GM23338 (cell line): ENCODE results near the gene PRUNE1. TPM values are rescaled to one million over a fixed set of nuclear protein-coding genes. Genes with fewer than 3 reads are reported as not detected.

ENCODE experiments used
- ATAC-seq: fragments of 200-7000 bp; cut with Tn5 transposase; 3 replicates; pipeline ENCODE4 v1.9.1; 2020
- DNase-seq: peaks from one replicate; pipeline ENCODE4 v3.0.0-alpha.2; 2015; ENCODE audit warnings: low spot score
- H2AFZ ChIP-seq: fragments of 200-600 bp; sonication (generic); 2 replicates; pipeline ENCODE4 v1.8.0; 2016; ENCODE audit warnings: antibody characterized with exemption, mild to moderate bottlenecking, moderate library complexity
- H3F3A ChIP-seq: fragments of 200-600 bp; sonication (generic); replicated peaks from 2 replicates; pipeline ENCODE4 v1.8.0; 2017; ENCODE audit warnings: antibody characterized with exemption, mixed run types, low read depth
- H3K27ac ChIP-seq: fragments of 200-600 bp; sonication (generic); 2 replicates; pipeline ENCODE4 v1.6.1; 2016; ENCODE audit warnings: low read depth
- H3K27me3 ChIP-seq: fragments of 200-600 bp; sonication (generic); 2 replicates; pipeline ENCODE4 v1.8.0; 2016; ENCODE audit warnings: mild to moderate bottlenecking, mixed run types, moderate library complexity; ENCODE audit not compliant: insufficient read depth
- H3K36me3 ChIP-seq: fragments of 200-600 bp; sonication (generic); 2 replicates; pipeline ENCODE4 v1.8.0; 2016; ENCODE audit warnings: mild to moderate bottlenecking; ENCODE audit not compliant: insufficient read depth
- H3K4me1 ChIP-seq: fragments of 200-600 bp; sonication (generic); 2 replicates; pipeline ENCODE4 v1.8.0; 2016; ENCODE audit warnings: mild to moderate bottlenecking, moderate library complexity; ENCODE audit not compliant: insufficient read depth
- H3K4me2 ChIP-seq: fragments of 200-600 bp; sonication (generic); 2 replicates; pipeline ENCODE4 v1.7.1; 2017; ENCODE audit warnings: mixed run types
- H3K4me3 ChIP-seq: fragments of 200-600 bp; sonication (generic); 2 replicates; pipeline ENCODE4 v1.6.1; 2016; ENCODE audit warnings: mixed run types
- H3K79me2 ChIP-seq: fragments of 200-600 bp; sonication (generic); replicated peaks from 2 replicates; pipeline ENCODE4 v1.8.0; 2017; ENCODE audit warnings: mild to moderate bottlenecking; ENCODE audit not compliant: insufficient read depth
- H3K9me2 ChIP-seq: fragments of 200-600 bp; sonication (generic); 2 replicates; pipeline ENCODE4 v1.8.0; 2017; ENCODE audit not compliant: insufficient read depth
- H4K20me1 ChIP-seq: fragments of 200-600 bp; sonication (generic); replicated peaks from 2 replicates; pipeline ENCODE4 v1.8.0; 2017; ENCODE audit warnings: mild to moderate bottlenecking; ENCODE audit not compliant: insufficient read depth
- H3K27ac Mint-ChIP-seq: 2 replicates; pipeline ENCODE4 v1.8.0; 2020; ENCODE audit warnings: inconsistent platforms, mild to moderate bottlenecking, moderate library complexity, mixed read lengths
- H3K27me3 Mint-ChIP-seq: 3 replicates; pipeline ENCODE4 v1.8.0; 2022; ENCODE audit warnings: low read depth, mild to moderate bottlenecking, moderate library complexity, mixed read lengths, inconsistent platforms; ENCODE audit not compliant: insufficient read depth, poor library complexity
- H3K36me3 Mint-ChIP-seq: 3 replicates; pipeline ENCODE4 v1.8.0; 2021; ENCODE audit warnings: low read depth, mild to moderate bottlenecking, inconsistent platforms, moderate library complexity, mixed read lengths
- H3K4me1 Mint-ChIP-seq: 3 replicates; pipeline ENCODE4 v1.8.0; 2020; ENCODE audit warnings: mild to moderate bottlenecking, inconsistent platforms, mixed read lengths
- H3K4me3 Mint-ChIP-seq: 3 replicates; pipeline ENCODE4 v1.8.0; 2021; ENCODE audit warnings: moderate library complexity, mild to moderate bottlenecking, inconsistent platforms, mixed read lengths
- H3K9me3 Mint-ChIP-seq: 3 replicates; pipeline ENCODE4 v1.8.0; 2020; ENCODE audit warnings: moderate library complexity, mild to moderate bottlenecking, inconsistent platforms, mixed read lengths
- CREB1 ChIP-seq: fragments of 250-450 bp; sonication (Bioruptor Pico); IDR thresholded peaks from 2 replicates; pipeline ENCODE4 v1.5.0; 2020; ENCODE audit warnings: low read depth, mild to moderate bottlenecking, moderate library complexity
- EZH2 ChIP-seq: fragments of 200-600 bp; sonication (generic); IDR thresholded peaks from one replicate; pipeline ENCODE4 v1.8.0; 2017; ENCODE audit warnings: antibody characterized with exemption, mild to moderate bottlenecking, low read depth; ENCODE audit not compliant: unreplicated experiment
- EZH2phosphoT487 ChIP-seq: fragments of 200-600 bp; sonication (generic); IDR thresholded peaks from one replicate; pipeline ENCODE4 v1.8.1; 2018; ENCODE audit warnings: antibody characterized with exemption; ENCODE audit not compliant: unreplicated experiment
- POLR2AphosphoS5 ChIP-seq: IDR thresholded peaks from 2 replicates; pipeline ENCODE4 v1.6.1; 2016; ENCODE audit warnings: antibody characterized with exemption, low read depth
- long read RNA-seq: library from polyadenylated mRNA; unstranded; transcript quantifications from one replicate; pipeline ENCODE4 v2.0.0, GENCODE V29; 2020; ENCODE audit not compliant: unreplicated experiment
- polyA plus RNA-seq: library from polyadenylated mRNA; unstranded; fragments of >200 nt; fragmentation: Nextera tagmentation; extraction: Ambion mirVana; gene quantifications from 2 replicates; pipeline ENCODE4 v1.2.1, GENCODE V29; 2016
- total RNA-seq: library from RNA; depleted of rRNA; stranded (reverse); fragments of >200 nt; shearing (Covaris generic); gene quantifications from 2 replicates; pipeline ENCODE4 v1.2.3, GENCODE V29; 2014; rRNA removed
- TF ChIP-seq, protein P1 (sequence below): IDR thresholded peaks from 2 replicates; pipeline ENCODE4 v1.6.1; 2016; ENCODE audit warnings: antibody characterized with exemption

PRUNE1 gene, protein sequence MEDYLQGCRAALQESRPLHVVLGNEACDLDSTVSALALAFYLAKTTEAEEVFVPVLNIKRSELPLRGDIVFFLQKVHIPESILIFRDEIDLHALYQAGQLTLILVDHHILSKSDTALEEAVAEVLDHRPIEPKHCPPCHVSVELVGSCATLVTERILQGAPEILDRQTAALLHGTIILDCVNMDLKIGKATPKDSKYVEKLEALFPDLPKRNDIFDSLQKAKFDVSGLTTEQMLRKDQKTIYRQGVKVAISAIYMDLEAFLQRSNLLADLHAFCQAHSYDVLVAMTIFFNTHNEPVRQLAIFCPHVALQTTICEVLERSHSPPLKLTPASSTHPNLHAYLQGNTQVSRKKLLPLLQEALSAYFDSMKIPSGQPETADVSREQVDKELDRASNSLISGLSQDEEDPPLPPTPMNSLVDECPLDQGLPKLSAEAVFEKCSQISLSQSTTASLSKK
- total RNA-seq (23.7 and 33.2 TPM in 2 replicates), polyA plus RNA-seq (14.7 and 16.7 TPM in 2 replicates)
- long read RNA-seq, partial matches to known transcripts = 1 of 8 reads
- long read RNA-seq, other reads (novel, unspliced or antisense) = 5 of 8 reads

DNA sequence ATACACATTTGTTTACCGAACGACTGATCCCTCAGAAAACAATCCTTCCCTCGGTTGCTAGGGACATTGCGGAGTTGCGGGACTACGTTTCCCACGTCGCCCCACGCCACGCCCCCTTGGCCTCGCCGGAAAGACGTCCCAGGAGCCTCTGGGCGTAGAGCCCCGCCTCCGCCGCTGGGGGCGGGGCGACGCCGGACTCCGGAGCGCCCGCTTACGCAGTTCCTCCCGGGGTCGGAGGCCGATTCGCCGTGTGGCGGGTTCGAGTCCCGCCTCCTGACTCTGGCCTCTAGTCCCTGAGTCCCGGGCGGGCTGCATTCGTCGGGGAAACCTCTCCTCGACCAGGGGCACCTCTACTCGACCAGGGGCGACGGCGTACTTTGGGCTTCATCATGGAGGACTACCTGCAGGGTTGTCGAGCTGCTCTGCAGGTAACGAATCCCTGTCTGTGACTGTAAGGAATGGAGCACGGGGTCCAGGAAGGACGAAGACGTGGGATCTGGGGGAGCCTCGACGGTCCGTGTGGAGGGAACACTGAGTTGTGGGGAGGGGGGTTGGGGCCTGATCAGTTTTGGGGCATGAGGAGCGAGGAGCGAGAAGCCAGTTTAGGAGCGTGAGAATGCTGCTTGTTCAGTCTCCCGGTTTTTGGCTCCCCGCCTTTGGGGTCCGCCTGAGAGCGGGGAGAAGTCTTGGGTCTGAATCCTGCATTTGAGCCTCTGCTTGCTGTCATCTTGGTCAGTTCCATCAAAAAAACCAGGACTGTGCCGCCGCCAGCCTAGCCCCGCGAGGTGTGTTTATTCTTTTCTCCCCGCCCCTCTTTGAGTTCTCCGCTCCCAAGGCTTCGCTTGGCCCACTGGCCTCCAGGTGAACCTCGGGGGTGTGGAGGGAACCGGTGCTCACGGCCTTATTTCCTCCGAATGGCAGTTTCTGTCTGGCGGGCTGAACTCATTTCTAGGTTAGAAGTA is at the start of gene PRUNE1:
Gene PRUNE1 (plus strand): TSS at position 206 of the 962 bp plus-strand sequence. CDS start 184 bp downstream, at position 390.
- peak; percentile 98 for DNase-seq
- peak within 1 kb of the TSS; percentile 80 for H3K4me2 ChIP-seq
- H4K20me1 ChIP-seq = no peaks in the 10 kb centered on the region; the same call in 1 of the 2 replicates
- peak within 1 kb of the TSS; percentile 73 for H3K27ac ChIP-seq
- no peaks in the 10 kb centered on the region for H3K9me2 ChIP-seq
- peaks cover 25% of the 10 kb centered on the region for H3K4me1 ChIP-seq
- peaks cover 21% of the 10 kb centered on the region for H3K27me3 Mint-ChIP-seq
- peak; percentile 76 for ATAC-seq
- H3K27ac Mint-ChIP-seq = peak within 1 kb of the TSS; percentile 96
- no peaks in the 10 kb centered on the region for H3K27me3 ChIP-seq
- peaks cover 15% of the 10 kb centered on the region for H3K79me2 ChIP-seq
- H3K4me3 ChIP-seq = peak within 1 kb of the TSS; percentile 84
- TF ChIP-seq, protein P1, sequence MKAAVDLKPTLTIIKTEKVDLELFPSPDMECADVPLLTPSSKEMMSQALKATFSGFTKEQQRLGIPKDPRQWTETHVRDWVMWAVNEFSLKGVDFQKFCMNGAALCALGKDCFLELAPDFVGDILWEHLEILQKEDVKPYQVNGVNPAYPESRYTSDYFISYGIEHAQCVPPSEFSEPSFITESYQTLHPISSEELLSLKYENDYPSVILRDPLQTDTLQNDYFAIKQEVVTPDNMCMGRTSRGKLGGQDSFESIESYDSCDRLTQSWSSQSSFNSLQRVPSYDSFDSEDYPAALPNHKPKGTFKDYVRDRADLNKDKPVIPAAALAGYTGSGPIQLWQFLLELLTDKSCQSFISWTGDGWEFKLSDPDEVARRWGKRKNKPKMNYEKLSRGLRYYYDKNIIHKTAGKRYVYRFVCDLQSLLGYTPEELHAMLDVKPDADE = peak; percentile 83
- TF ChIP-seq EZH2phosphoT487 (no peak), CREB1 (CRISPR knock-in tag) (peak; percentile 82), POLR2AphosphoS5 (peak; percentile 55; the same call in 1 of the 2 replicates)
- H3K36me3 Mint-ChIP-seq = no peaks in the 10 kb centered on the region; the same call in 2 of the 3 replicates
- H3K36me3 ChIP-seq = no peaks in the 10 kb centered on the region
- H2AFZ ChIP-seq = peak within 1 kb of the TSS; percentile 88
- H3K9me3 Mint-ChIP-seq = no peaks in the 10 kb centered on the region
- H3F3A ChIP-seq = peaks cover 13% of the 10 kb centered on the region; the same call in 1 of the 2 replicates
- peak within 1 kb of the TSS; percentile 94 for H3K4me3 Mint-ChIP-seq
- H3K4me1 Mint-ChIP-seq = peaks cover 36% of the 10 kb centered on the region

DNA sequence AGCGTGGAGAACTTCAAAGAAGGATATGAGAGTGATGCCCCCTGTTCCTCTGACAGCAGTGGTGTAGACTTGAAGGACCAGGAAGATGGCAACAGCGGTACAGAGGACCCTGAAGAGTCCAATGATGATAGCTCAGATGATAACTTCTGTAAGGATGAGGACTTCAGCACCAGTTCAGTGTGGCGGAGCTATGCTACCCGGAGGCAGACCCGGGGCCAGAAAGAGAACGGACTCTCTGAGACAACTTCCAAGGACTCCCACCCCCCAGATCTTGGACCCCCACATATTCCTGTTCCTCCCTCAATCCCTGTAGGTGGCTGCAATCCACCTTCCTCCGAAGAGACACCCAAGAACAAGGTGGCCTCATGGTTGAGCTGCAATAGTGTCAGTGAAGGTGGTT is 47.6 kb upstream of the PRUNE1 start:
- no peak for TF ChIP-seq EZH2phosphoT487
- TF ChIP-seq EZH2 = no peak
- TF ChIP-seq CREB1 (CRISPR knock-in tag) = no peak
- H3K4me1 Mint-ChIP-seq = no peaks in the 10 kb centered on the region
- DNase-seq = no peak
- no peak overlapping the region for H2AFZ ChIP-seq
- H3K4me2 ChIP-seq = no peak overlapping the region
- no peaks in the 10 kb centered on the region for H3K27me3 ChIP-seq
- peaks cover 18% of the 10 kb centered on the region; the same call in 1 of the 2 replicates for H3F3A ChIP-seq
- H3K36me3 ChIP-seq = peaks cover 47% of the 10 kb centered on the region
- H3K4me1 ChIP-seq = no peaks in the 10 kb centered on the region
- H3K9me3 Mint-ChIP-seq = no peaks in the 10 kb centered on the region; the same call in 2 of the 3 replicates
- peaks cover 87% of the 10 kb centered on the region for H3K36me3 Mint-ChIP-seq
- H3K27ac ChIP-seq = no peak overlapping the region
- no peaks in the 10 kb centered on the region for H3K79me2 ChIP-seq
- H3K27ac Mint-ChIP-seq = no peak overlapping the region
- no peak for ATAC-seq
- H3K9me2 ChIP-seq = no peaks in the 10 kb centered on the region
- H4K20me1 ChIP-seq = peaks cover 6% of the 10 kb centered on the region
- H3K27me3 Mint-ChIP-seq = peaks cover 4% of the 10 kb centered on the region
- H3K4me3 Mint-ChIP-seq = no peak overlapping the region
- H3K4me3 ChIP-seq = no peak overlapping the region
